Skin epidermis (tissue), 12 donors: ENCODE data around the gene CFAP97D1.
"Not testable (repeated sequence)": the region's sequence is repeated elsewhere in the genome, so short reads cannot be mapped to it uniquely, and the experiment has no call there.

ENCODE experiments used
- H3K27ac ChIP-seq, 21 experiments: fragments of 200-600 bp; sonication (generic) in 11 of 21; one replicate each; pipeline ENCODE4 v1.5.0; 2020; ENCODE audit warnings: mild to moderate bottlenecking in 3 of 21, inconsistent platforms in 2 of 21, moderate library complexity in 2 of 21
- H3K4me3 ChIP-seq, 7 experiments: fragments of 200-600 bp; sonication (generic) in 2 of 7; one replicate each; pipeline ENCODE4 v1.5.0; 2020; ENCODE audit warnings: inconsistent platforms in 2 of 7, mild to moderate bottlenecking in 2 of 7, moderate library complexity in 1 of 7

CFAP97D1 gene

GRCh38 chr17:43789482-43789881 lies 9.2 kb downstream of the CFAP97D1 start:
- Histone ChIP-seq H3K4me3 (no peak overlapping the region), H3K27ac (no peak overlapping the region)

GRCh38 chr17:43790311-43790940 lies 10.2 kb downstream of the CFAP97D1 start:
- Histone ChIP-seq H3K4me3 (no peak overlapping the region), H3K27ac (no peak overlapping the region)

GRCh38 chr17:43791589-43791988 lies 11.4 kb downstream of the CFAP97D1 start:
- H3K27ac ChIP-seq = no peak overlapping the region
- H3K4me3 ChIP-seq = no peak overlapping the region

- H3K27ac ChIP-seq, H3K4me3 ChIP-seq: not testable (repeated sequence)
Observed at GRCh38 chr17:43792668-43793067, 12.4 kb downstream of the CFAP97D1 start.

- not testable (repeated sequence) for H3K4me3 ChIP-seq, H3K27ac ChIP-seq
Observed at GRCh38 chr17:43798024-43798423, 17.8 kb downstream of the CFAP97D1 start.

- no peak overlapping the region for H3K27ac ChIP-seq
- H3K4me3 ChIP-seq = no peak overlapping the region
Observed at GRCh38 chr17:43799047-43799446, 18.8 kb downstream of the CFAP97D1 start.

GRCh38 chr17:43800736-43801135 lies 20.5 kb downstream of the CFAP97D1 start:
- no peak overlapping the region for H3K4me3 ChIP-seq
- no peak overlapping the region for H3K27ac ChIP-seq

GRCh38 chr17:43801844-43802243 lies 21.6 kb downstream of the CFAP97D1 start:
- H3K4me3 ChIP-seq = no peak overlapping the region
- H3K27ac ChIP-seq = no peak overlapping the region

- Histone ChIP-seq H3K4me3 (no peak overlapping the region), H3K27ac (no peak overlapping the region)
Observed at GRCh38 chr17:43803758-43804157, 23.5 kb downstream of the CFAP97D1 start.

GRCh38 chr17:43805117-43805516 lies 24.9 kb downstream of the CFAP97D1 start:
- no peak overlapping the region for H3K4me3 ChIP-seq
- H3K27ac ChIP-seq = no peak overlapping the region

GRCh38 chr17:43808076-43808475 lies 27.8 kb downstream of the CFAP97D1 start:
- Histone ChIP-seq H3K27ac (no peak overlapping the region), H3K4me3 (no peak overlapping the region)

- no peak overlapping the region for H3K4me3 ChIP-seq
- H3K27ac ChIP-seq = no peak overlapping the region
Observed at GRCh38 chr17:43809121-43809520, 28.9 kb downstream of the CFAP97D1 start.

- H3K27ac ChIP-seq = no peak overlapping the region
- no peak overlapping the region for H3K4me3 ChIP-seq
Observed at GRCh38 chr17:43810226-43810715, 30.0 kb downstream of the CFAP97D1 start.

GRCh38 chr17:43810823-43811222 lies 30.6 kb downstream of the CFAP97D1 start:
- H3K4me3 ChIP-seq = no peak overlapping the region
- no peak overlapping the region for H3K27ac ChIP-seq

GRCh38 chr17:43812396-43813265 lies 32.4 kb downstream of the CFAP97D1 start:
- no peak overlapping the region for H3K27ac ChIP-seq
- no peak overlapping the region for H3K4me3 ChIP-seq

- H3K4me3 ChIP-seq = no peak overlapping the region
- no peak overlapping the region for H3K27ac ChIP-seq
Observed at GRCh38 chr17:43813386-43813785, 33.2 kb downstream of the CFAP97D1 start.

- H3K27ac ChIP-seq = no peak overlapping the region
- no peak overlapping the region for H3K4me3 ChIP-seq
Observed at GRCh38 chr17:43814026-43814425, 33.8 kb downstream of the CFAP97D1 start.

- Histone ChIP-seq H3K27ac (no peak overlapping the region), H3K4me3 (no peak overlapping the region)
Observed at GRCh38 chr17:43814714-43815113, 34.5 kb downstream of the CFAP97D1 start.

GRCh38 chr17:43816336-43817320 lies 36.4 kb downstream of the CFAP97D1 start:
- H3K4me3 ChIP-seq = no peak overlapping the region
- H3K27ac ChIP-seq = no peak overlapping the region

- no peak overlapping the region for H3K27ac ChIP-seq
- H3K4me3 ChIP-seq = no peak overlapping the region
Observed at GRCh38 chr17:43817826-43818225, 37.6 kb downstream of the CFAP97D1 start.
